OCI-LY3 (cell line): ENCODE results near the gene CYTH1.

ENCODE experiments used
- H2AFZ ChIP-seq: fragments of 200-600, 300-600 bp; shearing (Covaris generic); 2 replicates; pipeline ENCODE4 v1.6.0; 2014; ENCODE audit warnings: antibody characterized with exemption, low read depth, low read length
- H3K27ac ChIP-seq: fragments of 200-600, 300-600 bp; sonication (generic); 2 replicates; pipeline ENCODE4 v1.5.1; 2014; ENCODE audit warnings: mild to moderate bottlenecking, low read length, moderate library complexity, mixed read lengths
- H3K27me3 ChIP-seq: fragments of 200-600, 300-600 bp; sonication (generic); 2 replicates; pipeline ENCODE4 v1.6.1; 2014; ENCODE audit warnings: low read depth, low read length, mixed read lengths
- H3K36me3 ChIP-seq: fragments of 200-600, 300-600 bp; sonication (generic); replicated peaks from 2 replicates; pipeline ENCODE3; 2014; ENCODE audit warnings: low read depth, low read length, mixed read lengths
- H3K4me1 ChIP-seq: fragments of 300-600, 200-600 bp; sonication (generic); 2 replicates; pipeline ENCODE4 v1.6.1; 2014; ENCODE audit warnings: low read length, mixed read lengths
- H3K4me2 ChIP-seq: fragments of 200-600, 300-600 bp; sonication (generic); 2 replicates; pipeline ENCODE4 v1.6.1; 2014; ENCODE audit warnings: low read length, mixed read lengths
- H3K4me3 ChIP-seq: fragments of 300-600, 200-600 bp; sonication (generic); 2 replicates; pipeline ENCODE4 v1.5.1; 2014; ENCODE audit warnings: antibody characterized with exemption, mild to moderate bottlenecking, low read length, moderate library complexity
- H3K79me2 ChIP-seq: fragments of 300-600, 200-600 bp; shearing (Covaris generic); 2 replicates; pipeline ENCODE4 v1.6.1; 2014; ENCODE audit warnings: mild to moderate bottlenecking, low read length, mixed read lengths
- H3K9ac ChIP-seq: fragments of 300-600, 200-600 bp; shearing (Covaris generic); 2 replicates; pipeline ENCODE4 v1.6.0; 2014; ENCODE audit warnings: mild to moderate bottlenecking, low read length, moderate library complexity
- H3K9me3 ChIP-seq: fragments of 200-600, 300-600 bp; shearing (Covaris generic); 2 replicates; pipeline ENCODE4 v1.6.1; 2014; ENCODE audit warnings: low read length, mixed read lengths; ENCODE audit not compliant: insufficient read depth
- H4K20me1 ChIP-seq: fragments of 200-600, 300-600 bp; sonication (generic); 2 replicates; pipeline ENCODE4 v1.6.1; 2016; ENCODE audit warnings: low read length, mixed read lengths; ENCODE audit not compliant: insufficient read depth
- CTCF ChIP-seq: fragments of 200-600, 300-600 bp; sonication (generic); IDR thresholded peaks from 2 replicates; pipeline ENCODE4 v1.5.1; 2014; ENCODE audit warnings: antibody characterized with exemption, low read length, low read depth
- EZH2phosphoT487 ChIP-seq: fragments of 200-600 bp; shearing (Covaris generic); IDR thresholded peaks from 2 replicates; pipeline ENCODE4 v1.6.1; 2018; ENCODE audit warnings: antibody characterized with exemption, mixed run types, low read depth

Gene CYTH1

DNA sequence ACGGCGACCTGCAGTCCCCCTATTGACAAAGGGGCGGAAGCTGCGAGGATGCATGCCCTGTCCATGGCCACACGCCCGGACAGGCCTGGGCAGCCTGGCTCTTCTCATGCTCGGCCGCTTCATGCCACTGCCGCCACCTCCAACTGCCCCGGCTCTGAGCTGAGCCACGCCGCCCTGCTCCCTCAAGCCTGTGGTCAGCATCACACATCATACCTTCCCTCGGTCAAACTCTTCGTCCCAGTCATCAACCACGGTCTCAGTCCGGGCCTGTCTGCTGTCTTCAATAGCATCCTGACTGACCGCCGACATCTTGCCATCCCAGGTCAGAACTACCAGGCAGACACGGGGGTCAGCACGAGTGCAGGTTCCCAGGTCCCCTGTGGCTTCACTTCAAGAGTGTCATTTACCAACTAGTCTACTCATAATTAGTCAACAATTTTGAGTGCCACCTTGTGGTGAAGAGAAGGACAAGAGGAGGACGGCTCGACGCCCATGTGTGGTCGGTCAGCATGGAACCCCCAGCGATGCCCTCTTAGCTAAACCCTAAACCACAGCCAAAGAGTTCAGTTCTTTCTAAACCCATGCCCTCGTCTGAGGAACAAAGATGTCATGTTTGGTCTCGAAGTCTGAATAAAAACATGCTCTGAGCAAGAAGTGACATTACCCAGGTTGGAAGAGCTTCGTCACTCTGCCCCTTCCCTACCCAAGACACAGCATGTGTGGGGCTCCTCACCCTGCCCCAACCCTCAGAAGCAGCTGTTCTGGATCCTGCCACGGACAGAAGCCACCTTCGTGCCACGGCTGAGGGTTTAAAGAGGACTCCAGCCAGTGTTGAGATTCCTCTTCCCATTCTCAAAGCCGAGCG lies 16.9 kb upstream of the CYTH1 start:
- Histone ChIP-seq H3K9me3 (no peaks in the 10 kb centered on the region), H3K36me3 (peaks cover 71% of the 10 kb centered on the region), H3K27me3 (no peaks in the 10 kb centered on the region), H3K79me2 (peaks cover 9% of the 10 kb centered on the region; the same call in 1 of the 2 replicates), H2AFZ (no peak overlapping the region), H3K4me1 (no peaks in the 10 kb centered on the region), H4K20me1 (peaks cover 4% of the 10 kb centered on the region; the same call in 1 of the 2 replicates), H3K4me2 (no peak overlapping the region), H3K27ac (no peak overlapping the region), H3K9ac (no peak overlapping the region), H3K4me3 (no peak overlapping the region)
- TF ChIP-seq CTCF (peak; percentile 48), EZH2phosphoT487 (no peak)

DNA sequence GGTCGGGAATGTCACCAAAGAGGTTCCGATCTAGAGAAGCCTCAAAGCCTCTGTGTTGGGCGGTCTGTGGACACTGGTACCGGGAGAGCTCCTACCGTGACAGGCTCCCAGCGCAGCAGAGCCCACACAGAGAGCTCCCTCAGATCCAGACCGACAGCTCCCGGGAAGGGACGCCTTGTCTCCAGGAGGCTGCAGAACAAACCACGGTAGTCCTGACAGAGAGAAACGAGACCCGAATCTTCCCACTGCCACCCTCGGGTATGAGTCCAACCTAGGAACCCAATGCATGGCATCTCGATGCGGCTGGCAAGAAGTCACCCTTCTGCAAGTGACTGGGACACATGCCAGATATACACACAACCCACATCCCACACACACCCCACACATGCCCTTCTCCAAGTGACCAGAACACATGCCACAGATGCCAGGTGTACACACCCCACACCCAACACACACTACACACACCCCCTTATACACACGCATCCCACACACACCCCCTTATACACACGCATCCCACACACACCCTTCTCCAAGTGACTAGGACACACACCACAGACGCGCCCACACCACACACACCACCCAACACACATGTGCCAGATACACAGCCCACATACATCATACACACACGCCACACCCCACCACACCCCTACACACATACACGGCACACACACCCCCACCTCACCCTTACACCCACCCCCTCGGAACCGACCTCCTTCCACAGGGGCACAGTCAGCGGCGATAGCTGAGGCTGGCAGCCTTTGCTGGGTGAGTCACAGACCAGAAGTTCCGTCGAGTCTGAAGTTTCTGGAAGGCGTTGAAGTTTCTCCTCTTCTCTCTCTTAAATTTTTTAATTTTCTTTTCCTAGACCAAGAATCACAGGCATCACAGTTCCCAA lies 15.9 kb upstream of the CYTH1 start:
- H3K9me3 ChIP-seq = no peaks in the 10 kb centered on the region
- no peak overlapping the region for H3K27ac ChIP-seq
- H3K36me3 ChIP-seq = peaks cover 66% of the 10 kb centered on the region

GRCh38 chr17:78797213-78797612 lies 15.1 kb upstream of the CYTH1 start:
- H3K4me2 ChIP-seq = no peak overlapping the region
- H2AFZ ChIP-seq = no peak overlapping the region
- H3K36me3 ChIP-seq = peaks cover 59% of the 10 kb centered on the region
- no peak overlapping the region for H3K4me3 ChIP-seq
- peaks cover 9% of the 10 kb centered on the region; the same call in 1 of the 2 replicates for H3K79me2 ChIP-seq
- H3K9ac ChIP-seq = no peak overlapping the region
- H3K9me3 ChIP-seq = no peaks in the 10 kb centered on the region
- 0 out of 2 replicates have a peak, but pooled peaks cover 4% of the 10 kb centered on the region for H4K20me1 ChIP-seq
- H3K27me3 ChIP-seq = no peaks in the 10 kb centered on the region
- TF ChIP-seq CTCF (no peak), EZH2phosphoT487 (no peak)
- H3K27ac ChIP-seq = no peak overlapping the region
- no peaks in the 10 kb centered on the region for H3K4me1 ChIP-seq

More for the DNA sequence above, 15.9 kb upstream of the CYTH1 start:
- Histone ChIP-seq H3K27me3 (no peaks in the 10 kb centered on the region), H4K20me1 (peaks cover 4% of the 10 kb centered on the region; the same call in 1 of the 2 replicates), H3K79me2 (peaks cover 9% of the 10 kb centered on the region; the same call in 1 of the 2 replicates), H3K4me2 (no peak overlapping the region), H3K9ac (no peak overlapping the region), H3K4me1 (no peaks in the 10 kb centered on the region), H2AFZ (no peak overlapping the region), H3K4me3 (no peak overlapping the region)
- TF ChIP-seq CTCF = no peak
- no peak for TF ChIP-seq EZH2phosphoT487

DNA sequence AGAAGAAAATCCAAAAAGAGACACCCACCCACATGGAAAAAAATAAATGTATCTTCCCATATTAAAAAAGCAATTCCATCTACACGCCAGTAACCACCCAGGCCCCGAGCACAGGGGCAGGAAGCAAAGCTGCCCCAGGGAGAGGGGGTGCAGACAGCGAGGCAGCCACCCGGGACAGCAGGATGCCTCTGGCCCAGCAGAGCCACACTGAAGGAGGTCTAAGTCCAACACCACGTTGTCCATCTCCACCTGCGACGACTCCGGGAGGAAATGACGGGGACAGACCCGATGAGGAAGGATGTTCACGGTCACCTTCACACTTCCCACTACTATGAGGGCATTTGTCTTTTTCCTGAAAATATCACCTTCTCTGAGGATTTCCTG lies 14.4 kb upstream of the CYTH1 start:
- Histone ChIP-seq H3K4me3 (no peak overlapping the region), H3K27me3 (no peaks in the 10 kb centered on the region), H3K79me2 (peaks cover 7% of the 10 kb centered on the region; the same call in 1 of the 2 replicates), H3K36me3 (peaks cover 56% of the 10 kb centered on the region), H2AFZ (no peak overlapping the region), H3K4me2 (no peak overlapping the region), H3K9me3 (no peaks in the 10 kb centered on the region), H3K27ac (no peak overlapping the region), H4K20me1 (0 out of 2 replicates have a peak, but pooled peaks cover 4% of the 10 kb centered on the region), H3K4me1 (no peaks in the 10 kb centered on the region), H3K9ac (no peak overlapping the region)
- TF ChIP-seq EZH2phosphoT487 (no peak), CTCF (no peak)
